ENCODE measurements around the gene AKT2. TPM values are rescaled to one million over a fixed set of nuclear protein-coding genes. Genes with fewer than 3 reads are reported as not detected.
"Not testable (repeated sequence)": the region's sequence is repeated elsewhere in the genome, so short reads cannot be mapped to it uniquely, and the experiment has no call there.

Gene AKT2
- 105 TPM for total RNA-seq

DNA sequence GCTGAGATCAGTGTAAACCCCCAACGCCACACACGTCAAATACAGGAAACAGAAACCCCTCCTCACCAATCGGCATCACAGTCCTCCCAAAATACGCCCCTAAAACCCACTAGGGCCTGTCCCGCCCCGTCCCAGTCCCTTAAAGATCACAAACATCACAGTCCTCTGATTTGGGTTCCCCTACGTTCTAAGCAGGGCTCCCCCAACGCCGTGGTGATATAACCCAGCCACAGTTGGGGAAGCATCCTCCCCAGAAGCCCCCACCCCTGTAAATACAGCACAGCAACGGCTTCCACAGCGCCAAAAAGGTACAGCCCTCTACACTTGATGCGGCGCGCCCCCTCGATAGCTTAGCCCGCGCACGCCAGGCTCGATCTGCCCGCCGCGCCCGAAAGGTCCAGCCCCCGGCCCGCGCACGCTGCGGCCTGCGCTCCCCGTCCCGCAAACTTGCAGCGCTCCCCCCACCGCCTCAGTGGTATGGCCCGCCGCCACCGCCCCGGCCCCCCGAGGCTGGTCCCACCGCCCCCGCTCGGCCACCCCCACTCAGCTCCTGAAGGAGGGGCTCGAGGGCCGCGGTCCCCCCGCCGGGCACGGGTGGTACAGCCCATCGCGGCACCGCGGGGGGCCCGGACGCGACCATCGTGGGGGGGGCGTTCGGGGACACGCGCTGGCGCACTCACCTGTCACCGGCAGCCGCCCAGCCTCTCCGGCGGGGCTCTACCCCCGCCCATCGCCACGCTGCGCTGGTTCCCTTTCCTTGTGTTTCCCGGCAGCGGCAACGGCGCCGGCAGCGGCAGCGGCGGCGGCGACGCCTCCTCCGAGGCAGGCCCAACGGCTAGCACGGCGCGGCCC is at the start of gene AKT2:
TSS of gene AKT2 (minus strand) at position 845 of the 852 bp plus-strand sequence. CDS start 20,078 bp downstream, outside the sequence.
- Histone ChIP-seq H3K27me3 (no peaks in the 10 kb centered on the region), H3K36me3 (no peaks in the 10 kb centered on the region), H3K27ac (peak within 1 kb of the TSS; percentile 98), H3K4me3 (peak within 1 kb of the TSS; percentile 85 to 93), H3K9me3 (no peaks in the 10 kb centered on the region), H3K4me1 (peaks cover 59% of the 10 kb centered on the region)
- TF ChIP-seq, protein P1, sequence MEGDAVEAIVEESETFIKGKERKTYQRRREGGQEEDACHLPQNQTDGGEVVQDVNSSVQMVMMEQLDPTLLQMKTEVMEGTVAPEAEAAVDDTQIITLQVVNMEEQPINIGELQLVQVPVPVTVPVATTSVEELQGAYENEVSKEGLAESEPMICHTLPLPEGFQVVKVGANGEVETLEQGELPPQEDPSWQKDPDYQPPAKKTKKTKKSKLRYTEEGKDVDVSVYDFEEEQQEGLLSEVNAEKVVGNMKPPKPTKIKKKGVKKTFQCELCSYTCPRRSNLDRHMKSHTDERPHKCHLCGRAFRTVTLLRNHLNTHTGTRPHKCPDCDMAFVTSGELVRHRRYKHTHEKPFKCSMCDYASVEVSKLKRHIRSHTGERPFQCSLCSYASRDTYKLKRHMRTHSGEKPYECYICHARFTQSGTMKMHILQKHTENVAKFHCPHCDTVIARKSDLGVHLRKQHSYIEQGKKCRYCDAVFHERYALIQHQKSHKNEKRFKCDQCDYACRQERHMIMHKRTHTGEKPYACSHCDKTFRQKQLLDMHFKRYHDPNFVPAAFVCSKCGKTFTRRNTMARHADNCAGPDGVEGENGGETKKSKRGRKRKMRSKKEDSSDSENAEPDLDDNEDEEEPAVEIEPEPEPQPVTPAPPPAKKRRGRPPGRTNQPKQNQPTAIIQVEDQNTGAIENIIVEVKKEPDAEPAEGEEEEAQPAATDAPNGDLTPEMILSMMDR (IDR thresholded peaks at IDR 0.05) = no peak
- TF ChIP-seq POLR2AphosphoS5 (IDR thresholded peaks at IDR 0.05; ENCODE audit: insufficient read depth in 1 of 2, low read depth in 1 of 2) = no peak
- no peak for TF ChIP-seq POLR2A (IDR thresholded peaks at IDR 0.05)
- intact Hi-C loops (cut with DNase I) = no loop called here
- no peak for DNase-seq (ENCODE audit: extremely low spot score in 2 of 2)

DNA sequence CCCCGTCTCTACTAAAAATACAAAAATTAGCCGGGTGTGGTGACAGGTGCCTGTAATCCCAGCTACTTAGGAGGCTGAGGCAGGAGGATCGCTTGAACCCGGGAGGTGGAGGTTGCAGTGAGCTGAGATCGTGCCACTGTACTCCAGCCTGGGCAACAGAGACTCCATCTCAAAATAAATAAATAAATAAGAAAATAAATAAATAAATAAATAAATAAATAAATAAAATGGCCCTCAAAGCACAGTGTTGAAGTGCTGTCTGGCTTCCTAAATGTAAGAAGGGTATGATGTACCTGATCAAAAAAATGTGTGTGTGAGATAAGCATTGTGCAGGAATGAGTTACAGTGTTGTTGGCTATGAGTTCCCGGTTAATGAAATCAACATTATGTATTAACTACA is 47.9 kb upstream of the AKT2 start:
- intact Hi-C loops (cut with DNase I) = not testable (repeated sequence)

DNA sequence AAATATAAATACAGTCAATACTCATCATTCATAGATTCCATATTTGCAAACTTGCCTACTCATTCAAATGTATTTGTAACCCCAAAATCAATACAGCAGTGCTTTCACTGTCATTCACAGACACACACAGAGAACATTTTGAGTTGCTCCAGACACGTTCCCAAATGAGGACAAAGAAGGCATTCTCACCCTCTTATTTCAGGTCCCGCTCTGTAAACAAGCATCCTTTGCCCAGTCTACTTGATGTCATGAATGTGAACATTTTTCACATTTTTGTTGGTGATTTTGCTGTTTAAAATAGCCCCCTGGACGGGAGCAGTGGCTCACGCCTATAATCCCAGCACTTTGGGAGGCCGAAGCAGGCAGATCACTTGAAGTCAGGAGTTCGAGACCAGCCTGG is 47.5 kb upstream of the AKT2 start:
- Histone ChIP-seq H3K4me3 (no peak overlapping the region), H3K27ac (no peak overlapping the region), H3K4me1 (no peaks in the 10 kb centered on the region), H3K27me3 (no peaks in the 10 kb centered on the region), H3K9me3 (no peaks in the 10 kb centered on the region), H3K36me3 (peaks cover 0 to 61% of the 10 kb centered on the region in 2 donors)
- TF ChIP-seq POLR2AphosphoS5 (IDR thresholded peaks at IDR 0.05; ENCODE audit: insufficient read depth in 1 of 2, low read depth in 1 of 2) = no peak
- DNase-seq (ENCODE audit: extremely low spot score in 2 of 2) = no peak
- intact Hi-C loops (cut with DNase I) = no loop called here

More for the DNA sequence above, 47.9 kb upstream of the AKT2 start:
- not testable (repeated sequence) for H3K27ac ChIP-seq; H3K4me3 ChIP-seq; H3K27me3 ChIP-seq; H3K4me1 ChIP-seq; DNase-seq (ENCODE audit: extremely low spot score in 2 of 2); H3K9me3 ChIP-seq
- peaks cover 0 to 57% of the 10 kb centered on the region in 2 donors for H3K36me3 ChIP-seq

DNA sequence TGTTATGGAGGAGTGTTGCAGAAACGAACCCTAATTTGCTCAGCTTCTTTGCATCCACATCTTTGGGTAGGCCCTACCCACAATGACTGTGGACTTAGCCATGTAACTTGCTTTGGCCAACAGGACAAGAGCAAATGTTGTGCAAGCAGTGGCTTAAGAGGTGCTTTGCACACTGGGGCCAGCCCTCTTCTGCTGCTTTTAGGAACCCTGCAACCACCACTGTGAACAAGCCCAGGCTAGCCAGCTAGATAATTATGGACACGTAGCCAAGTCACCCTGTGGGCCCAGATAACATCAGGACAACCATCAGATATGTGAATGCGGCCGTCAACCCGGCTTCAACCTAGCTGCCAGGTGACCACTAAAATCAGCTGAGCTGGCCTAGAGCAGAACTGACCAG is 45.9 kb upstream of the AKT2 start:
- H3K4me3 ChIP-seq = no peak overlapping the region
- H3K36me3 ChIP-seq = peaks cover 0 to 66% of the 10 kb centered on the region in 2 donors
- TF ChIP-seq POLR2AphosphoS5 (IDR thresholded peaks at IDR 0.05; ENCODE audit: insufficient read depth in 1 of 2, low read depth in 1 of 2) = no peak
- TF ChIP-seq, protein P1 (IDR thresholded peaks at IDR 0.05) = no peak
- TF ChIP-seq POLR2A (IDR thresholded peaks at IDR 0.05) = no peak
- intact Hi-C loops (cut with DNase I) = no loop called here
- no peak overlapping the region for H3K27ac ChIP-seq
- H3K4me1 ChIP-seq = no peaks in the 10 kb centered on the region
- no peaks in the 10 kb centered on the region for H3K27me3 ChIP-seq
- DNase-seq (ENCODE audit: extremely low spot score in 2 of 2) = no peak
- H3K9me3 ChIP-seq = no peaks in the 10 kb centered on the region

DNA sequence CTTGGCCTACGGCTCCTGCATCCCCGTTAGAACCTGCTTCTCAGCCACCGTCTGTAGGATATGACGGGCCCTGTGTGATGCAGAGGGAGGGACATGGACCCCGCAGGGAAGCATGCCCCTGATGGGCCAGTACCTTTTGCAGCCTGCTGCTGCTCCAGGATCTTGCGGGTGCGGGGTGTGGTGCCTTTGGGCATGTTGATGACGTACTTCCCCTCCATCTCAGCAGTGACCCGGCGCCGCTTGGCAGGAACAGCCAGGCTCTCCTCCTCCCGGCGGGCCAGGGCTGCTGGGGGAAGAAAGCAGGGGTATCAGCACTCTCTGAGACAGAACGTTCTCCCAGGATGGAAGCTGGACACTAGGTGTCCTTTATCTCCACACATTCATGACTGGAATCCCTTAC is 41.1 kb upstream of the AKT2 start:
- TF ChIP-seq POLR2A (IDR thresholded peaks at IDR 0.05) (no peak), POLR2AphosphoS5 (IDR thresholded peaks at IDR 0.05; ENCODE audit: insufficient read depth in 1 of 2, low read depth in 1 of 2) (no peak)
- TF ChIP-seq, protein P1 (IDR thresholded peaks at IDR 0.05) = no peak
- Histone ChIP-seq H3K4me3 (no peak overlapping the region), H3K27ac (no peak overlapping the region), H3K36me3 (peaks cover 3 to 72% of the 10 kb centered on the region in 2 donors), H3K9me3 (no peaks in the 10 kb centered on the region), H3K4me1 (no peaks in the 10 kb centered on the region), H3K27me3 (no peaks in the 10 kb centered on the region)
- DNase-seq (ENCODE audit: extremely low spot score in 2 of 2) = no peak
- intact Hi-C loops (cut with DNase I) = no loop called here

DNA sequence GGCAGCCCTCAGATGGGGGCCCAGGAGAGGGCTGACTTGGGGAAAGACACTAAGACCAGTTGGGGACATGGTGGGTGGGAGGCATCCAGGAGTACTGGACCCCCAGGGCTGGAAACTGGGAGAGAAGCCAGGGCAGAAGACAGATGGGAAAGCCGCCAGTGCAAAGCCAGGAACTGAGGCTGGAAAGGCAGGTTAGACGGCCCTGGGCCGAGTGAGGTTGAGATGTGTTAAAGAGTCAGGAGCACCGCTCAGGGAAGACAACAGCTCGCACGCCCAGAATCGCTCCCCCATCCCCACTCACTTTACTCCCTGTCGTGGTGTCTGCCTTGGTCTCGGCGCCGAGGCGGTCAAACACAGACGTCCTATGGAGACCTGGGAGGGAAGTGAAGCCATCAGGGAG is 38.6 kb upstream of the AKT2 start:
- H3K27me3 ChIP-seq = no peaks in the 10 kb centered on the region
- intact Hi-C loops (cut with DNase I) = no loop called here
- TF ChIP-seq POLR2AphosphoS5 (IDR thresholded peaks at IDR 0.05; ENCODE audit: insufficient read depth in 1 of 2, low read depth in 1 of 2) = no peak
- TF ChIP-seq, protein P1 (IDR thresholded peaks at IDR 0.05) = no peak
- TF ChIP-seq POLR2A (IDR thresholded peaks at IDR 0.05) = no peak
- no peak overlapping the region for H3K27ac ChIP-seq
- H3K4me3 ChIP-seq = no peak overlapping the region
- no peaks in the 10 kb centered on the region for H3K4me1 ChIP-seq
- H3K9me3 ChIP-seq = no peaks in the 10 kb centered on the region
- no peak for DNase-seq (ENCODE audit: extremely low spot score in 2 of 2)
- peaks cover 3 to 71% of the 10 kb centered on the region in 2 donors for H3K36me3 ChIP-seq

All from vagina (tissue), 2 donors.